ENCODE measurements around the gene C5orf22. TPM values are rescaled to one million over a fixed set of nuclear protein-coding genes. Genes with fewer than 3 reads are reported as not detected.
"Not testable (repeated sequence)": the region's sequence is repeated elsewhere in the genome, so short reads cannot be mapped to it uniquely, and the experiment has no call there.

Gene C5orf22
- total and polyA plus RNA-seq, 2 of the 13 experiments (the other 11 are each of a cell fraction or from before 2014, with no cell fraction given), result 14.0 to 21.5 TPM

DNA sequence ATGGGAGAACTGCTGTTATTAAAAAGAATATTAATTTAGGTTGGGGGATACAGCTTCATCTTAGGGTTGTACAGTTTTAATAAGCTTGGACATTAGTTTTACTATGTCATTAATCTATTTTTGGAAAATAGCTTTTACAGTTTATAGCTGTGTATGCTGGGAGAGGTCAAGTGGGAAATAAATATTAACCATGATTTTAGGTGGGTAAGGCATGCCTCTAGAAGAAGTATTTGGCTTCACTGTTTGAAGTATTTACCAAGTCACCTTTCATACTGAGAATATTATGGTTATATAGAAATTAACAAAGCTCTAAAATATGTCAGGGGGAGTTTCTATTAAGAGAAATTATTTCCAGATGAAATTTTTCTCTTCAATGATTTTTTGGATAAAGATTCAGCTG, 5.2 kb downstream of the C5orf22 start (continued):
- TF ChIP-seq CREB1 (IDR thresholded peaks at IDR 0.05) (no peak), CREB1 (CRISPR knock-in tag; IDR thresholded peaks at IDR 0.05) (no peak), ZNF530 (CRISPR knock-in tag; IDR thresholded peaks at IDR 0.05; ENCODE audit: low read depth) (no peak), FOXA3 (CRISPR knock-in tag; IDR thresholded peaks at IDR 0.05) (no peak), ZNF672 (CRISPR knock-in tag; IDR thresholded peaks at IDR 0.05) (no peak), ZNF773 (CRISPR knock-in tag; IDR thresholded peaks at IDR 0.05; ENCODE audit: borderline replicate concordance) (no peak), ZNF589 (CRISPR knock-in tag; conservative IDR thresholded peaks at IDR 0.05) (no peak)
- TF ChIP-seq, protein P1, sequence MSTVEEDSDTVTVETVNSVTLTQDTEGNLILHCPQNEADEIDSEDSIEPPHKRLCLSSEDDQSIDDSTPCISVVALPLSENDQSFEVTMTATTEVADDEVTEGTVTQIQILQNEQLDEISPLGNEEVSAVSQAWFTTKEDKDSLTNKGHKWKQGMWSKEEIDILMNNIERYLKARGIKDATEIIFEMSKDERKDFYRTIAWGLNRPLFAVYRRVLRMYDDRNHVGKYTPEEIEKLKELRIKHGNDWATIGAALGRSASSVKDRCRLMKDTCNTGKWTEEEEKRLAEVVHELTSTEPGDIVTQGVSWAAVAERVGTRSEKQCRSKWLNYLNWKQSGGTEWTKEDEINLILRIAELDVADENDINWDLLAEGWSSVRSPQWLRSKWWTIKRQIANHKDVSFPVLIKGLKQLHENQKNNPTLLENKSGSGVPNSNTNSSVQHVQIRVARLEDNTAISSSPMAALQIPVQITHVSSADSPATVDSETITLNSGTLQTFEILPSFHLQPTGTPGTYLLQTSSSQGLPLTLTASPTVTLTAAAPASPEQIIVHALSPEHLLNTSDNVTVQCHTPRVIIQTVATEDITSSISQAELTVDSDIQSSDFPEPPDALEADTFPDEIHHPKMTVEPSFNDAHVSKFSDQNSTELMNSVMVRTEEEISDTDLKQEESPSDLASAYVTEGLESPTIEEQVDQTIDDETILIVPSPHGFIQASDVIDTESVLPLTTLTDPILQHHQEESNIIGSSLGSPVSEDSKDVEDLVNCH (CRISPR knock-in tag; IDR thresholded peaks at IDR 0.05), result no peak

- 78% methylated on average over 4 of the region's 4 CpGs for WGBS (ENCODE audit: low lambda C conversion rate)
- H3K36me3 ChIP-seq (replicated peaks in 1 of 2; ENCODE audit: control insufficient read depth in 1 of 2, insufficient read depth in 2 of 2, low read length in 2 of 2), result peaks cover 2 to 30% of the 10 kb centered on the region in 2 experiments
- intact Hi-C loops (cut with micrococcal nuclease; ENCODE audit: unreplicated experiment), result no loop called here
These were observed 5.8 kb downstream of the C5orf22 start for GRCh38 chr5:31537851-31538250.

GRCh38 chr5:31549114-31549513, 17.0 kb downstream of the C5orf22 start:
- intact Hi-C loops (cut with micrococcal nuclease; ENCODE audit: unreplicated experiment); H4K20me1 ChIP-seq (ENCODE audit: insufficient read depth, low read length); H3K4me1 ChIP-seq (ENCODE audit: insufficient read depth, low read length); H3K9ac ChIP-seq (ENCODE audit: insufficient read depth, low read depth, low read length); POLR2A ChIA-PET; H2AFZ ChIP-seq (ENCODE audit: low read length); BruUV-seq (replicated peaks); H3K4me3 ChIP-seq (replicated peaks in 1 of 3; ENCODE audit: insufficient read depth in 1 of 3, low read depth in 2 of 3, low read length in 3 of 3); in situ Hi-C loops (cut with HindIII; ENCODE audit: extremely low pct_ligation_motif_present, low pct_unique_long_range_greater_than_20kb); DNase-seq (ENCODE audit: low spot score); CTCF ChIA-PET (ENCODE audit: low intra/inter-chr PET ratio, low total read pairs); H3K79me2 ChIP-seq (ENCODE audit: insufficient read depth, low read length); H3K9me3 ChIP-seq (ENCODE audit: low read length); H3K4me2 ChIP-seq (ENCODE audit: low read depth, low read length); H3K27me3 ChIP-seq (ENCODE audit: control insufficient read depth in 1 of 2, insufficient read depth in 2 of 2, low read length in 2 of 2); H3K27ac ChIP-seq (ENCODE audit: extremely low read length, insufficient read depth, low read length); FAIRE-seq; ATAC-seq: not testable (repeated sequence)
- WGBS (ENCODE audit: low lambda C conversion rate), result 98% methylated on average over 2 of the region's 2 CpGs
- H3K36me3 ChIP-seq (replicated peaks in 1 of 2; ENCODE audit: control insufficient read depth in 1 of 2, insufficient read depth in 2 of 2, low read length in 2 of 2), result peaks cover 6 to 26% of the 10 kb centered on the region in 2 experiments

More at GRCh38 chr5:31537851-31538250, 5.8 kb downstream of the C5orf22 start:
- no peaks in the 10 kb centered on the region for H4K20me1 ChIP-seq (ENCODE audit: insufficient read depth, low read length)
- BruUV-seq (replicated peaks), result no TSS peak
- in situ Hi-C loops (cut with HindIII; ENCODE audit: extremely low pct_ligation_motif_present, low pct_unique_long_range_greater_than_20kb), result no loop called here
- H2AFZ ChIP-seq (ENCODE audit: low read length), result no peak overlapping the region
- TF ChIP-seq CREM (IDR thresholded peaks at IDR 0.05), result no peak
- TF ChIP-seq CREM (CRISPR knock-in tag; IDR thresholded peaks at IDR 0.05), result no peak
- no peak for TF ChIP-seq ZNF382 (CRISPR knock-in tag; IDR thresholded peaks at IDR 0.05; ENCODE audit: borderline replicate concordance)
- TF ChIP-seq ZNF792 (CRISPR knock-in tag; IDR thresholded peaks at IDR 0.05), result no peak
- H3K9me3 ChIP-seq (ENCODE audit: low read length), result no peaks in the 10 kb centered on the region
- H3K4me1 ChIP-seq (ENCODE audit: insufficient read depth, low read length), result peaks cover 19% of the 10 kb centered on the region
- peaks cover 8% of the 10 kb centered on the region for H3K79me2 ChIP-seq (ENCODE audit: insufficient read depth, low read length)
- no peak overlapping the region for H3K4me2 ChIP-seq (ENCODE audit: low read depth, low read length)
- ChIA-PET POLR2A (no interaction called here), CTCF (ENCODE audit: low intra/inter-chr PET ratio, low total read pairs) (no interaction called here)
- no peaks in the 10 kb centered on the region; a peak in 2 of 5 replicates for H3K27me3 ChIP-seq (ENCODE audit: control insufficient read depth in 1 of 2, insufficient read depth in 2 of 2, low read length in 2 of 2)
- no peak overlapping the region for H3K9ac ChIP-seq (ENCODE audit: insufficient read depth, low read depth, low read length)
- DNase-seq (ENCODE audit: low spot score) (no peak), FAIRE-seq (no peak), ATAC-seq (no peak)
- no peak overlapping the region for H3K27ac ChIP-seq (ENCODE audit: extremely low read length, insufficient read depth, low read length)
- H3K4me3 ChIP-seq (replicated peaks in 1 of 3; ENCODE audit: insufficient read depth in 1 of 3, low read depth in 2 of 3, low read length in 3 of 3), result no peak overlapping the region
